ENCODE results near the gene SPAG16.

SPAG16 gene

GRCh38 chr2:214185546-214185945 is 901.3 kb downstream of the SPAG16 start:
- Histone ChIP-seq H3K9me3 (no peaks in the 10 kb centered on the region), H3K27me3 (ENCODE audit: low read depth) (no peaks in the 10 kb centered on the region), H3K4me1 (peaks cover 5% of the 10 kb centered on the region; the same call in 1 of the 2 replicates), H3K4me3 (no peak overlapping the region), H3K36me3 (replicated peaks) (no peaks in the 10 kb centered on the region)
- in situ Hi-C loops (cut with MboI; ENCODE audit: low sequenced_read_pairs): no loop called here
- no peak for DNase-seq (ENCODE audit: low spot score in 2 of 2)

GRCh38 chr2:214192711-214193110 is 908.4 kb downstream of the SPAG16 start:
- H3K36me3 ChIP-seq (replicated peaks): no peaks in the 10 kb centered on the region
- no peaks in the 10 kb centered on the region for H3K27me3 ChIP-seq (ENCODE audit: low read depth)
- no peak for DNase-seq (ENCODE audit: low spot score in 2 of 2)
- in situ Hi-C loops (cut with MboI; ENCODE audit: low sequenced_read_pairs): no loop called here
- peaks cover 24% of the 10 kb centered on the region for H3K4me1 ChIP-seq
- no peak overlapping the region for H3K4me3 ChIP-seq
- no peaks in the 10 kb centered on the region for H3K9me3 ChIP-seq

- in situ Hi-C loops (cut with MboI; ENCODE audit: low sequenced_read_pairs): no loop called here
- H3K9me3 ChIP-seq: no peaks in the 10 kb centered on the region
- no peak for DNase-seq (ENCODE audit: low spot score in 2 of 2)
- H3K27me3 ChIP-seq (ENCODE audit: low read depth): no peaks in the 10 kb centered on the region
- H3K4me3 ChIP-seq: no peak overlapping the region
- H3K36me3 ChIP-seq (replicated peaks): no peaks in the 10 kb centered on the region
- peaks cover 25% of the 10 kb centered on the region for H3K4me1 ChIP-seq
These were observed 909.7 kb downstream of the SPAG16 start for GRCh38 chr2:214193943-214194342.

- in situ Hi-C loops (cut with MboI; ENCODE audit: low sequenced_read_pairs): no loop called here
- DNase-seq (ENCODE audit: low spot score in 2 of 2): no peak
- Histone ChIP-seq H3K4me3 (no peak overlapping the region), H3K36me3 (replicated peaks) (no peaks in the 10 kb centered on the region), H3K27me3 (ENCODE audit: low read depth) (no peaks in the 10 kb centered on the region), H3K9me3 (no peaks in the 10 kb centered on the region), H3K4me1 (peaks cover 31% of the 10 kb centered on the region)
These were observed 912.0 kb downstream of the SPAG16 start for GRCh38 chr2:214196260-214196659.

GRCh38 chr2:214201892-214202291 is 917.6 kb downstream of the SPAG16 start:
- H3K27me3 ChIP-seq (ENCODE audit: low read depth): no peaks in the 10 kb centered on the region
- H3K4me3 ChIP-seq: no peak overlapping the region
- no peaks in the 10 kb centered on the region for H3K36me3 ChIP-seq (replicated peaks)
- no peak for DNase-seq (ENCODE audit: low spot score in 2 of 2)
- H3K4me1 ChIP-seq: peaks cover 13% of the 10 kb centered on the region
- no peaks in the 10 kb centered on the region for H3K9me3 ChIP-seq
- in situ Hi-C loops (cut with MboI; ENCODE audit: low sequenced_read_pairs): no loop called here

DNA sequence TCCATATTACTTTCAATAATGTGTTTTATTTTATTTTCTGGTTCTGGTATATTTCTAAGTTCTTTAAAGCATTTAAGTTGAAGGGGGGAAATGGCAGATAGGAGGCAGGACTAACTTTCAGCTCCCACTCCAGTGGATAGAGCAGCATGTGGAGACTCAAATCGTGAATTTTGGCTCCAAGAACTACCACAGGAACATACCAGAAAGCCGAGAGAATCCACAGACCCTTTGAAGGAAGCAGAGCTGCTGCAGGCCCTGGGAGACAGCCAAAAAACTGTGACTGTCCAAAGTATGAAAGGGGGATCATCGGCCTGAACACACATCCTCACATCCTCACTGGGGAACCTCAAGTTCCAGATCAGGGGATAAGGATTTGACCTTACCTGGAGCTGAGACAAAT is 919.0 kb downstream of the SPAG16 start:
- no peaks in the 10 kb centered on the region for H3K9me3 ChIP-seq
- no peak overlapping the region for H3K4me3 ChIP-seq
- no peak for DNase-seq (ENCODE audit: low spot score in 2 of 2)
- no peaks in the 10 kb centered on the region for H3K36me3 ChIP-seq (replicated peaks)
- H3K27me3 ChIP-seq (ENCODE audit: low read depth): no peaks in the 10 kb centered on the region
- in situ Hi-C loops (cut with MboI; ENCODE audit: low sequenced_read_pairs): no loop called here
- peaks cover 12% of the 10 kb centered on the region for H3K4me1 ChIP-seq

GRCh38 chr2:214203744-214204289 is 919.6 kb downstream of the SPAG16 start:
- H3K4me3 ChIP-seq: no peak overlapping the region
- H3K36me3 ChIP-seq (replicated peaks): no peaks in the 10 kb centered on the region
- peaks cover 8% of the 10 kb centered on the region for H3K4me1 ChIP-seq
- H3K9me3 ChIP-seq: no peaks in the 10 kb centered on the region
- H3K27me3 ChIP-seq (ENCODE audit: low read depth): no peaks in the 10 kb centered on the region
- peak in 1 of 2 experiments; percentile 18 for DNase-seq (ENCODE audit: low spot score in 2 of 2)
- in situ Hi-C loops (cut with MboI; ENCODE audit: low sequenced_read_pairs): no loop called here

DNA sequence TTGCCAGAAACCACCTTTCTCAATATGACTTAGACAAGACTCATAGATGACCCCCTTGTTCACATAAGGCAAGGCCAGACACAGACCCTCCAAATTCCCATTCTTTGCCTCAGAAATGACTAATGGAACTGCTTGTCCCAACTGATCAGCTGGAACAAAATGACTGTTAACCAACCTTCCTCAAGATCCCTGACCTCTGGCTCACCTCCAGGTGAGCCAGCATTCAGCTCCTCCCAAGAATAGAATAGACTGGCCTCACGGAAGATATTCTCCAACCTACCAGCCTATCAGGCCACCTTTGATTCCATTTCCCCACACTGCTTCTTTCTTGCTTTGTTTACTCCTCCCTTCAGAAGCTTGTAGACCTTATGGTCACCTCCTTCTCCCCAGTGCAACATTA is 930.8 kb downstream of the SPAG16 start:
- in situ Hi-C loops (cut with MboI; ENCODE audit: low sequenced_read_pairs): no loop called here
- no peak for DNase-seq (ENCODE audit: low spot score in 2 of 2)
- Histone ChIP-seq H3K36me3 (replicated peaks) (no peaks in the 10 kb centered on the region), H3K9me3 (no peaks in the 10 kb centered on the region), H3K4me1 (peaks cover 8% of the 10 kb centered on the region), H3K4me3 (no peak overlapping the region), H3K27me3 (ENCODE audit: low read depth) (peaks cover 1% of the 10 kb centered on the region)

DNA sequence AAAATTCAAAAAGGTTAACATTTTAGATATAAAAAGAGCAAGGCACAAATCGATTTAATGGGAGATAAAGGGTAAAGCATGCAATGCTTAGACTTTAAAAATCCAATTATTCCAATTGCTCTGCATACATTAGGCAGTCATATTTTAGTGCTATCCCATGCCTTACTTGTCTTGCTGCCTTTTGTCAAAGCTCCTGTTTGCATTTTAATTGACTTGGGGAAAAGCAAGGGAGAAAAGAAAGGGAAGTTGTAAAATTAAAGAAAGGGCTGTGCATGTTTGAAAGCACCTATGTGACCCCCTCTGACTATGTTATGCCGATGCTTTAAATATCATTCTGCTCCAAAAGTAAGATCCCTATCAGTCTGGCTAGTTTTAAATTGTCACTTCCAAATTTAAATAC is 932.9 kb downstream of the SPAG16 start:
- H3K4me3 ChIP-seq: no peak overlapping the region
- in situ Hi-C loops (cut with MboI; ENCODE audit: low sequenced_read_pairs): no loop called here
- DNase-seq (ENCODE audit: low spot score in 2 of 2): peak in 1 of 2 experiments; percentile 72
- H3K27me3 ChIP-seq (ENCODE audit: low read depth): peaks cover 11% of the 10 kb centered on the region
- H3K36me3 ChIP-seq (replicated peaks): no peaks in the 10 kb centered on the region
- no peaks in the 10 kb centered on the region for H3K9me3 ChIP-seq
- H3K4me1 ChIP-seq: peaks cover 8% of the 10 kb centered on the region

DNA sequence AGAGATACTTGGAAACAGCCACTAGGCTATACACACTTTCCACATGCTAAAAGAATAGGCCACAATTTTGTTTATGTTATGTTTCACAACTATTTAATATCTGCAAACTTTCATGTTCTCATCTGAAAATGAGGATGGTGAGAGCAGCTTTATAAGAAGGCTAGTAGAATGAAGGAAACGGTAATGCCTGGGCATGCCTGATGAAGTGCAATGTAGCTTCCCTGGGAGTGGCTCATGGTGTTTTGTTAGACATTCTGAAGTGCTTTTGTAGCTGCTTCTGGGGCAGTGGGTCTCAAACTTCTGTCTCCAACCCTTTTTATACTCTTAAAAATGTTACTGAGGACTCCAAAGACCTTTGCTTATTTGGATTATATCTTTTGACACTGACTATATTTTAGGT is 933.3 kb downstream of the SPAG16 start:
- Histone ChIP-seq H3K36me3 (replicated peaks) (no peaks in the 10 kb centered on the region), H3K4me1 (peaks cover 8% of the 10 kb centered on the region), H3K4me3 (no peak overlapping the region), H3K9me3 (no peaks in the 10 kb centered on the region), H3K27me3 (ENCODE audit: low read depth) (peaks cover 11% of the 10 kb centered on the region)
- DNase-seq (ENCODE audit: low spot score in 2 of 2): no peak
- in situ Hi-C loops (cut with MboI; ENCODE audit: low sequenced_read_pairs): no loop called here

DNA sequence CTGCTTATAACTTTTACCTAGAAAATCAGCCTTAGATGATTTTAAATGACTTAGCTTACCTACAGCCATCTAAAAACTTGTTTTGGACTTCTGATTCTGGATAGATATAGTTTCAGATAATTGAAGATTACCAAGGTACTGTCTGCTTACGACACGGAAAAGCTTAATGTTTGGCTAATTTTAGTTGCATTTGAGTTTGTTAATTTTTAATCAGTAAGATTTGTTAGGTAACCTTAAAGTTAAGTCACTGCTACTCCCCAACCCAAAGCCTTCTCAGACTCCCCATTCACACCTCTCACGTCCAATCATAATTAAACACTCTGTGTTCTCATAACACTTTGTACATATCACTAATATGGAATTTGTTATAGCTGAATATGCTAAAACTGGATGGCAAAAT is 936.0 kb downstream of the SPAG16 start:
- Histone ChIP-seq H3K9me3 (no peaks in the 10 kb centered on the region), H3K4me1 (peaks cover 8% of the 10 kb centered on the region), H3K27me3 (ENCODE audit: low read depth) (peaks cover 11% of the 10 kb centered on the region), H3K36me3 (replicated peaks) (no peaks in the 10 kb centered on the region), H3K4me3 (no peak overlapping the region)
- DNase-seq (ENCODE audit: low spot score in 2 of 2): no peak
- in situ Hi-C loops (cut with MboI; ENCODE audit: low sequenced_read_pairs): no loop called here

GRCh38 chr2:214226061-214226460 is 941.8 kb downstream of the SPAG16 start:
- Histone ChIP-seq H3K9me3 (no peaks in the 10 kb centered on the region), H3K36me3 (replicated peaks) (no peaks in the 10 kb centered on the region), H3K4me3 (no peak overlapping the region), H3K4me1 (no peaks in the 10 kb centered on the region), H3K27me3 (ENCODE audit: low read depth) (peaks cover under 1% of the 10 kb centered on the region)
- in situ Hi-C loops (cut with MboI; ENCODE audit: low sequenced_read_pairs): no loop called here
- no peak for DNase-seq (ENCODE audit: low spot score in 2 of 2)

DNA sequence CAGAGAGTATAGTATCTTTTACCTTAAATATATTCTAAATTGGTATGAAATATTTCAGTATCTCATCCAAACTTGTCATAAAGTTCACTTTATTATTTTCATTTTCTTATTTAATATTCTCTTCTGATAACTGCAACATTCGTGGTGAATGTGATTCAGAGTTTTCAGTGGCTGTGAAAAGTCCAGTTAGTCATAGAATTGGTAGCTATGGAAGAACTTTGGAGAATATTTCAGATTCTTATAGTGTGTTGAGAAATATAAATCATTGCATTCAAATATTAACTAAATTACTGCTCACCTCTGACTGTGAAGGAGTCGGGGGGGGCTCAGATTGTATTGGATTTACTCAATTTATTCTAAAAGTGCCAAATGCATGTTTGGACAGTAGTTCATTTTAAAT is 948.0 kb downstream of the SPAG16 start:
- H3K27me3 ChIP-seq (ENCODE audit: low read depth): no peaks in the 10 kb centered on the region; the same call in 1 of the 2 replicates
- DNase-seq (ENCODE audit: low spot score in 2 of 2): no peak
- H3K9me3 ChIP-seq: no peaks in the 10 kb centered on the region
- no peaks in the 10 kb centered on the region for H3K4me1 ChIP-seq
- in situ Hi-C loops (cut with MboI; ENCODE audit: low sequenced_read_pairs): no loop called here
- no peak overlapping the region for H3K4me3 ChIP-seq
- H3K36me3 ChIP-seq (replicated peaks): no peaks in the 10 kb centered on the region

DNA sequence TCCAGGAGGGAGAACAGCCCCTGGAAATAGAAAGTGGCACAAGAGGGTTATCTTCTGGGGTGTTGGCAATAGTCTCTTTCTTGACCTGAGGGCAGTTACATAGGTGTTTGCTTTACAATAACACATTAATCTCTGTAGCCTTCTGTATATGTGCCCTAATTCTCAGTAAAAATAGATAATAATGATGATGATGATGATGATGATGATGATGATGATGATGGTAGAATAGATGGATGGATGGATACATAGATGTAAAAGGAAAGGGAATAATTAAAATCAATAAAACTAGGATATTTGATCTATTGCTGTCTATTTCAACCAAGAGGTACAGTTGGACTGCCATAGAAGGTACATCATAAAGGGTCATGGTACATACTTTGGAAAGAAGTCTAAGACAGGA is 948.9 kb downstream of the SPAG16 start:
- in situ Hi-C loops (cut with MboI; ENCODE audit: low sequenced_read_pairs): no loop called here
- Histone ChIP-seq H3K4me3 (no peak overlapping the region), H3K36me3 (replicated peaks) (no peaks in the 10 kb centered on the region), H3K27me3 (ENCODE audit: low read depth) (no peaks in the 10 kb centered on the region; the same call in 1 of the 2 replicates), H3K4me1 (no peaks in the 10 kb centered on the region), H3K9me3 (no peaks in the 10 kb centered on the region)
- no peak for DNase-seq (ENCODE audit: low spot score in 2 of 2)

DNA sequence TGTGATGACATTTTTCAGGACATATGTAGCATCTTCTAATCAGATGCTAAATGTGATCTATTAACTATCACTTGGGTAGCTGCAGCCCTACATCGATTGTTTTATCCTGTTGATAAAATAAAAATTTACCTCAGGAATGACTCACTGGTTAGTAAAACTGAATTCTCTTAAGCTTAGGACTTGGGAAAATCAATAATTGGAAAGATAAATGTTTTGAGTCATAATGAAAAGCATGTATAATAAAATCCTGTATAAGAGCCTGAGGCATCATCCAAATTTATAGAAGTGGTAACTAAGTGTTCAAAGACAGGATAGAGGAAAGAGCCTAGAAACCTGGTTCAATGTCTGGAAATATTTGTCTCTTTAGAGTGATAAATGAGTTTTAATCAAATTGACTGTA is 958.5 kb downstream of the SPAG16 start:
- in situ Hi-C loops (cut with MboI; ENCODE audit: low sequenced_read_pairs): no loop called here
- Histone ChIP-seq H3K4me1 (peaks cover 14% of the 10 kb centered on the region), H3K4me3 (no peak overlapping the region), H3K27me3 (ENCODE audit: low read depth) (no peaks in the 10 kb centered on the region), H3K9me3 (no peaks in the 10 kb centered on the region), H3K36me3 (replicated peaks) (no peaks in the 10 kb centered on the region)
- DNase-seq (ENCODE audit: low spot score in 2 of 2): no peak
